Endothelial cell (in vitro differentiated cells): ENCODE measurements around the gene PTPRE. TPM values are rescaled to one million over a fixed set of nuclear protein-coding genes. Genes with fewer than 3 reads are reported as not detected.

Experiments
- DNase-seq: peaks from one replicate; pipeline ENCODE4 v3.0.0; 2021; ENCODE audit warnings: low spot score
- H3K27ac Mint-ChIP-seq: one replicate; pipeline ENCODE4 v1.8.0; 2021; ENCODE audit warnings: mixed read lengths, inconsistent platforms; ENCODE audit not compliant: unreplicated experiment
- H3K27me3 Mint-ChIP-seq: one replicate; pipeline ENCODE4 v1.8.0; 2021; ENCODE audit warnings: mild to moderate bottlenecking, moderate library complexity, mixed read lengths, inconsistent platforms; ENCODE audit not compliant: unreplicated experiment
- H3K36me3 Mint-ChIP-seq: one replicate; pipeline ENCODE4 v1.8.0; 2021; ENCODE audit warnings: mild to moderate bottlenecking, low read depth, mixed read lengths, inconsistent platforms; ENCODE audit not compliant: unreplicated experiment
- H3K4me1 Mint-ChIP-seq: one replicate; pipeline ENCODE4 v1.8.0; 2021; ENCODE audit warnings: mild to moderate bottlenecking, mixed read lengths, inconsistent platforms; ENCODE audit not compliant: unreplicated experiment
- H3K4me3 Mint-ChIP-seq: one replicate; pipeline ENCODE4 v1.8.0; 2021; ENCODE audit warnings: mild to moderate bottlenecking, mixed read lengths, inconsistent platforms; ENCODE audit not compliant: unreplicated experiment
- H3K9me3 Mint-ChIP-seq: one replicate; pipeline ENCODE4 v1.8.0; 2021; ENCODE audit warnings: mixed read lengths, inconsistent platforms; ENCODE audit not compliant: unreplicated experiment
- CTCF ChIP-seq: fragments of 200-600 bp; sonication (generic); IDR thresholded peaks from one replicate; pipeline ENCODE4 v1.5.0; 2021; ENCODE audit warnings: antibody characterized with exemption; ENCODE audit not compliant: unreplicated experiment
- total RNA-seq: library from RNA; stranded (reverse); fragmentation: NEBNext Ultra II Directional; extraction: Animal tissue kit (Norgen Biotek cat#: 25700); gene quantifications from one replicate; pipeline ENCODE4 v1.2.1, GENCODE V29; 2021; ENCODE audit not compliant: unreplicated experiment

The PTPRE gene
- total RNA-seq, 1 donor from 2014 or later: 117 TPM

GRCh38 chr10:128065881-128066534 lies 159.1 kb downstream of the PTPRE start:
- Mint-ChIP-seq H3K36me3 (peaks cover 62% of the 10 kb centered on the region), H3K27ac (peak overlapping the region; percentile 4), H3K9me3 (no peaks in the 10 kb centered on the region), H3K4me1 (peaks cover 66% of the 10 kb centered on the region), H3K4me3 (peak overlapping the region; percentile 82), H3K27me3 (peaks cover 27% of the 10 kb centered on the region)
- no peak for DNase-seq
- TF ChIP-seq CTCF: no peak

DNA sequence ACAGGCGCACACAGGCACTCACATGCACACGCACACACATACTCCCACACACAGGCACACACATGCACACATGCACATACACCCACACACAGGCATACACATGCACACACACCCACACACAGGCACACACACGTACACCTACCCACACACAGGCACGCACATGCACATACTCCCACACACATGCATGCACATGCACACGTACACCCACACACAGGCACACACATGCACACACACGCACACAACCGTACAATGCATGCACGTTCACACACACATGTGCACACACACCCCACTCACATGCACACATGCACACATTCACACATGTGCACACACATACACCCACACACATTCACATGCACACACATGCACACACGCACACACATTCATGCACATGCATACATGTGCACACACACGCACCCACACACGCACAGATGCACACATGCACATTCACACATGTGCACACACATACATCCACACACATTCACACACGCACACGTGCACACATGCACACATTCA lies 160.0 kb downstream of the PTPRE start:
- peak overlapping the region; percentile 4 for H3K27ac Mint-ChIP-seq
- no peak for TF ChIP-seq CTCF

DNA sequence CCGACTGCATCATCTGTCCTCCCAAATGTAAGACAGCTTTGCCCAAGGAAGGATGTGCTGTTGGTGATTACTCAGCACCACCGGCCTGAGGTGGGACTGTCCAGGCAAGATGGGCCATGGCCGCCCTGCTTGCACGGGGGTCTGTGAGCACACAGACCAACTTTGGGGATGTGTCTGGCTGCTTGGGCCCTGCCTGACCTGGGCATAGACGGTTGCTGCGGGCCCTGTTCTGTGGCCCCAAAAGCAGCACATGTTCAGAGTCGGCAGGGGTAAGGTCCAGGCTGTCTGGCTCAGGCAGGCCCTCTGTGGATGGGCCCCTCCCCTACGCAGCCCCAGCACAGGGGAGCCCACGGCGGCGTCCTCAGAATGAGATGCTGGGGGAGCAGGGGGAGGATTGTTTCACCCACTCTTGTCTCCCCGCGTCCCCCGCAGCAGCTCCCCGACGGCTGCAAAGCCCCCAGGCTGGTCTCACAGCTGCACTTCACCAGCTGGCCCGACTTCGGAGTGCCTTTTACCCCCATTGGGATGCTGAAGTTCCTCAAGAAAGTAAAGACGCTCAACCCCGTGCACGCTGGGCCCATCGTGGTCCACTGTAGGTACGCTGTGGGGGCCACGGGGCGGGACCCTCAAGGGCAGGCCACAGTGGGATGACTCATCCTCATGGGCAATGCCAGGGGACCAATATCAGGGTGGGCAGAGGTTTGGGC lies 160.9 kb downstream of the PTPRE start:
- H3K36me3 Mint-ChIP-seq: peaks cover 72% of the 10 kb centered on the region
- peaks cover 17% of the 10 kb centered on the region for H3K27me3 Mint-ChIP-seq
- no peak for TF ChIP-seq CTCF
- DNase-seq: no peak
- peaks cover 48% of the 10 kb centered on the region for H3K4me1 Mint-ChIP-seq
- no peak overlapping the region for H3K27ac Mint-ChIP-seq
- H3K9me3 Mint-ChIP-seq: no peaks in the 10 kb centered on the region
- peak overlapping the region; percentile 52 for H3K4me3 Mint-ChIP-seq

More for the DNA sequence above, 160.0 kb downstream of the PTPRE start:
- H3K36me3 Mint-ChIP-seq: peaks cover 69% of the 10 kb centered on the region
- no peaks in the 10 kb centered on the region for H3K9me3 Mint-ChIP-seq
- DNase-seq: no peak
- H3K4me1 Mint-ChIP-seq: peaks cover 57% of the 10 kb centered on the region
- H3K27me3 Mint-ChIP-seq: peaks cover 22% of the 10 kb centered on the region
- H3K4me3 Mint-ChIP-seq: peak overlapping the region; percentile 52

DNA sequence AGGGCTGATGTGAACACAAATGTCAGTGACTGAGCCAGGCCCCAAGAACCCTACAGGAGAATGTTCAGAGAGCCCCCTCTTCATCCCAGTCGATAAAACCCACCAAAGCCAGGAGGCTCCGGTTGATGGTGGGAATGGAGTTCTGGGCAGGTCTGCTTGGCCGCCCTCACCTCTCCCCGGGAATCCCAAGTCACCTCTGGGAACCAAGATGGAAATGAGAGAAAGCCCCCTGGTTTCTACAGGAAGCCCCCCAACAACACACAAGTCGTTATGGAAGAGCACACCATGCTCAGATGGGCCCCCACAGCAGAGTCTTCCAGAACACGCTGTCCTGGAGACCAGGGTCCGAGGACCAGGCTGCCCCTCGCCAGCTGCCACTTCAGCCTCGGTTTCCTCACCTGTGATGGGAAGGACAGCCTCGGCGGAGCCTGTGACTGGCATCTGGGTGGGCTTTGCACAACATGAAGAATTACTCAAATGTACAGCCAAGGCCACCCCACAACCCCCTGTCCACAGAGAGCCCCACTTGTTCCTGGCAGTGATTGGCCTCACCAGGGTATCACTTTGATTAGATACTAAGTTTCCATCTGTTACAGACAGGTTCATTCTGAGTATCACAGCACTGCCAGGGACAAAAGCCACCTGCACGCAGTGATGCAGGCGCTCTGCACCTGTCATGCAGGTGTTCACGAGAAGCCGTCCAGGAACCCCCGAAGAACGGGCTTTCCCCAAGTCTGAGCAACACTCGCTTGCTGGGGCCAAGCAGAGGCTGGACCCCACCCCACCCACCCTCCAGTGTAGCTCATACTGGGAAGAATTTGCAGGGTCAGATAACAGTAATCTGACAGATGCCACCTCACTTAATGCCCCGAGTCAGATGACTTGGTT lies 161.7 kb downstream of the PTPRE start:
- no peaks in the 10 kb centered on the region for H3K9me3 Mint-ChIP-seq
- peaks cover 14% of the 10 kb centered on the region for H3K27me3 Mint-ChIP-seq
- TF ChIP-seq CTCF: no peak
- peak overlapping the region; percentile 84 for H3K27ac Mint-ChIP-seq
- H3K36me3 Mint-ChIP-seq: peaks cover 75% of the 10 kb centered on the region
- DNase-seq: no peak
- peaks cover 42% of the 10 kb centered on the region for H3K4me1 Mint-ChIP-seq
- no peak overlapping the region for H3K4me3 Mint-ChIP-seq
